GM12878 (cell line): Measurements from ENCODE around the gene FLNC.

Source experiments
- BRCA1 ChIP-seq: IDR thresholded peaks from 2 replicates; pipeline ENCODE4 v1.6.1; 2011; ENCODE audit warnings: low read depth, low read length, improper control_type of control experiment
- CTCF ChIP-seq, 3 experiments: IDR thresholded peaks in 2 of 3; conservative IDR thresholded peaks in 1 of 3; 2 replicates each; pipeline ENCODE4 v1.5.1; 2011; ENCODE audit warnings: low read depth in 3 of 3, low read length in 3 of 3, mild to moderate bottlenecking in 3 of 3, control low read depth in 2 of 3, moderate library complexity in 2 of 3, inconsistent platforms in 1 of 3, mixed read lengths in 1 of 3; ENCODE audit not compliant: control insufficient read depth in 2 of 3, insufficient read depth in 1 of 3; ENCODE audit errors: extremely low read depth in 1 of 3
- KLF5 ChIP-seq: fragments of 450-650 bp; IDR thresholded peaks from 2 replicates; pipeline ENCODE4 v1.6.1; 2014; ENCODE audit warnings: mild to moderate bottlenecking; ENCODE audit not compliant: partially characterized antibody
- MAX ChIP-seq: IDR thresholded peaks from 2 replicates; pipeline ENCODE4 v1.6.1; 2012; ENCODE audit warnings: low read depth, low read length, improper control_type of control experiment
- MTA3 ChIP-seq: IDR thresholded peaks from 2 replicates; pipeline ENCODE4 v1.6.1; 2012; ENCODE audit warnings: low read length, inconsistent platforms, borderline replicate concordance
- NBN ChIP-seq: fragments of 450-650 bp; IDR thresholded peaks from 2 replicates; pipeline ENCODE4 v1.6.1; 2016
- PBX3 ChIP-seq: IDR thresholded peaks from 2 replicates; pipeline ENCODE4 v1.6.1; 2011; ENCODE audit warnings: mild to moderate bottlenecking, low read depth, low read length, moderate library complexity; ENCODE audit not compliant: insufficient replicate concordance
- POLR2A ChIP-seq: IDR thresholded peaks from 2 replicates; pipeline ENCODE4 v1.6.1; 2011; ENCODE audit warnings: low read depth, mild to moderate bottlenecking, low read length
- RBBP5 ChIP-seq: fragments of 200-600 bp; sonication (generic); conservative IDR thresholded peaks from 2 replicates; pipeline ENCODE4 v1.6.1; 2016
- SIX5 ChIP-seq: IDR thresholded peaks from 2 replicates; pipeline ENCODE4 v1.6.1; 2011; ENCODE audit warnings: mild to moderate bottlenecking, low read depth, low read length, moderate library complexity; ENCODE audit not compliant: severe bottlenecking
- ZNF274 ChIP-seq: IDR thresholded peaks from one replicate; pipeline ENCODE4 v1.8.0; 2011; ENCODE audit not compliant: insufficient read length, insufficient read depth

- TF ChIP-seq CTCF (IDR thresholded peaks at IDR 0.05 in 2 of 3, conservative IDR thresholded peaks at IDR 0.05 in 1 of 3; ENCODE audit: control insufficient read depth in 2 of 3, extremely low read depth in 1 of 3, insufficient read depth in 1 of 3, low read depth in 3 of 3, low read length in 3 of 3), result no peak
- no peak for TF ChIP-seq NBN
- no peak for TF ChIP-seq POLR2A
- no peak for TF ChIP-seq ZNF274
- no peak for TF ChIP-seq RBBP5
- TF ChIP-seq KLF5, result no peak
- no peak for TF ChIP-seq BRCA1
- no peak for TF ChIP-seq SIX5
- TF ChIP-seq MTA3, result no peak
- no peak for TF ChIP-seq PBX3
- TF ChIP-seq MAX, result no peak
These were observed 62.5 kb downstream of the FLNC start for GRCh38 chr7:128892521-128893250.
